HG03097 (cell line): Measurements from ENCODE around the gene SRSF4.
"Not testable (repeated sequence)": the region's sequence is repeated elsewhere in the genome, so short reads cannot be mapped to it uniquely, and the experiment has no call there.

Source experiments
- ATAC-seq: cut with Tn5 transposase; IDR thresholded peaks from one replicate; pipeline ENCODE4 v1.9.1; 2021; ENCODE audit not compliant: unreplicated experiment, low FRiP score

SRSF4 gene

DNA sequence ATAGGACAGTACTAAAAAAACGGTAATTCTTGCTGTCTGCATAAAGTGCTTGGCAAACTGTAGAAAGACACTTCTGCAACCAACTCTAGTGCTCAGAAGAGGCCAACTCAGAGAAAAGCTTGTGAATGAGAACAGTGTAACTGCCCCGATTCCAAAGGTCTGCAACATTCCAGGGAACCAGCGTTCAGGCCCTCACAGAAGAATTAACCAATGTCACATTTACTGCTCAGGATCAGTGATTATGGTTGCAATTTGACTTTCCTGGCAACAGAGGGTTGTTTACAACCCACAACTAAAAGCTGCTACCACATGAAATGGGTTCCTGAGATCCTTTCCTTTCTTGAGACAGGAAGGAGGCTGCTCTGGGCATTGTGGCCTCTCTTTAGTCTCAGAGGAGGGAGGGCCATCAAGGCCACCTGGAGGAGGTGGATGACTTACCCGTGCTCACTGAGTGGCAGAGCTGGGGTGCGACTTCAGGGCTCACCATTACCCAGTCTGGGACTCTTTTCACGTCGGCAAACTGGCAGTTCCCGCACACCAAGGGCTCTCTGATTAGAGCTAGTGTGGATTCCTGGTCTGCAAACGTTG lies 15.3 kb downstream of the SRSF4 start:
- ATAC-seq, result no peak

DNA sequence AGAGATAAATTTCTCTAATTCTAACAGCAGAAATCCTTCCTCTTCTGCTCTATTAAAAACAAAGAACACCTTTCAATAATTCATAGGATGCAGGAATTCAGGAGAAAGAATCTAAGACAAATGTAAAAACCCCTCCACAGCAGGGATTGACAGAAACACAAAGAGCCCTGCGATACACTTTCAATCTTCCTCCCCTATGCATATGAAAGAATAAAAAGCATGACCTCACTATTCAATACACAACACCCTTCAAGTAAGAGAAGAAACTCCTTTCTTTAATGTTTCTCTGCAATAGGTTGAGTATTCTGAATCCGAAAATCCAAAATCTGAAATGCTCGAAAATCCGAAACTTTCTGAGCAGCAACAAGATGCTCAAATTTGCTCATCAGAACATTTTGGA lies 17.1 kb downstream of the SRSF4 start:
- no peak for ATAC-seq

DNA sequence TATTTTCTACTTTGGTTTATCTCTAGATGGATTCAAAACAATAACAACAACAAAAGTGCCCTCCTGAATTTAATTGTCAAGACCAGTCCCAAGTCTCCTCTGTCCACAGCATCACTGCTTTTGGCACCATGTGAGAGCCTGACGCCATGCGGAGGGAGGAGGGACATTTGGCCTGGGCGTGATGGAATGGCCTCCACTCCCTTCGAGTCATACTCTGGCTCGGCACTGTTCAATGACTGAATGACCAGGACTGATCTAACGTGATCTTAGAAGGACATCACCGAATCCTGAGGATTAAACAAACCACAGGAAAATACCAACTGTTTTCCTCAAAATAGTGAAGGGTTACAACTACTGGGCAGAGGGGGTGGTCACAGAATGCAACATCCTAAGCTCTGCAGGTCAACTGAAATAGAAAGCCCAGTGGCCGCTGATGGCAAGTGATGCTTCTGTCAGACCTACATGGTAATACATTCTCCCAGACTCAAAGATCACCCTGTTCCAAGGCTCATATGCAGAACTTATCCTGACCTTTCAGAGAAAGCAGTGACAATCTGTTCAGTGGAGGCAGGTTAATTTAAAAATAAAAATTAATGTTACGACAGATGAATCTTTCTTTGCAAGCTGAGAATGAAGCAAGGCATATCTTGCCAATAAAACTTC lies 19.1 kb downstream of the SRSF4 start:
- ATAC-seq, result no peak

DNA sequence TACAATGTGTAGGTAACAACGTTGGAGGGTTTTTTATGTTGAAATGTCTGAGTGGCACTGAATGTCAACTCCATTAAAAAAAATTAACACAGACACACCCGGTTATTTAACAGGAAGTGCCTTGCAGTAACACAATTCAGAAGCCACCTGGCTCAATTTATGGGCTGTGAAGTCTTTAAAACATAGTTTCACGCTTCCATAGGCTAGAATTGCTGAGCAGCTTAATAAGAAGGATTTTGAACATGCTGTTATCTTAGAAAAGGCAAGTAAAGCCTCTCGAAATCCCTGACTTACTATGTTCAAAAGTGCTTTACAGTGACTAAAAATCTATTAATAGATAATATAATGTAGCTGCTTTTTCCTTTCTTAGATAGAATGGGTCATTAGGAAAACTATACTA lies 19.7 kb downstream of the SRSF4 start:
- no peak for ATAC-seq

DNA sequence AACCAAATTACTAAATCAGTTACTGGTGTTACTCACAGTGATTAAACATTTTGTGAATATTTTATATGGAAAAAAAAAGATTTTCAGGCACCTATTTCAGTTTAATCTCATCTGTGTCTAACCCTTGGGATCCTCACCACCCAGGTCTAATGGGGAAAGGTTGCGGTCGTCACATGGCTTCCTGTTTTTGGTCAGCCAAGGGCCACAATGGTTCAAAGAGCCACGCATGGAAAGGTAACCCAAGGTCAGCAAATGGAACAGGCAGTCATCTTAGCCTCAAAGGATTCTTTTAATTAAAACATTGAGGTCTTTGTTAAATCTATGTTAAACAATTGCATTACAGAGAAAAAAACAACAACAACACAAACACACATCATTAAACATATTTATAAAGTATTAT lies 21.9 kb downstream of the SRSF4 start:
- ATAC-seq, result no peak

DNA sequence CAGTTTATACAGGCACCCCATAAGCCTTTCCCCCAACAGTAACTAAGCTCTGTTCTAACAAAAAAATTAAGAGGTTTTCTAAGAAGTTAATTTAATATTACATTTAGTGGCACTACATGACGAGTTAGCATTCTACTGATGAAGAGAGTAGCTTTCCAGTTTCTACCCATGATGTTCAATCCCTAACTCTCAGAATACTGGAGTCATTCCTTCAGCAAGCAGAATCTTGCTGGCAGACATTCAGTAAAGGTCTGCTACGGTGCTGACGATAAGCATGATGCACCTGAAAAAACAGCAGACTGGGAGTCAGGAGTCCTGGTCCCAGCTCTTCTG lies 24.5 kb downstream of the SRSF4 start:
- ATAC-seq, result no peak

DNA sequence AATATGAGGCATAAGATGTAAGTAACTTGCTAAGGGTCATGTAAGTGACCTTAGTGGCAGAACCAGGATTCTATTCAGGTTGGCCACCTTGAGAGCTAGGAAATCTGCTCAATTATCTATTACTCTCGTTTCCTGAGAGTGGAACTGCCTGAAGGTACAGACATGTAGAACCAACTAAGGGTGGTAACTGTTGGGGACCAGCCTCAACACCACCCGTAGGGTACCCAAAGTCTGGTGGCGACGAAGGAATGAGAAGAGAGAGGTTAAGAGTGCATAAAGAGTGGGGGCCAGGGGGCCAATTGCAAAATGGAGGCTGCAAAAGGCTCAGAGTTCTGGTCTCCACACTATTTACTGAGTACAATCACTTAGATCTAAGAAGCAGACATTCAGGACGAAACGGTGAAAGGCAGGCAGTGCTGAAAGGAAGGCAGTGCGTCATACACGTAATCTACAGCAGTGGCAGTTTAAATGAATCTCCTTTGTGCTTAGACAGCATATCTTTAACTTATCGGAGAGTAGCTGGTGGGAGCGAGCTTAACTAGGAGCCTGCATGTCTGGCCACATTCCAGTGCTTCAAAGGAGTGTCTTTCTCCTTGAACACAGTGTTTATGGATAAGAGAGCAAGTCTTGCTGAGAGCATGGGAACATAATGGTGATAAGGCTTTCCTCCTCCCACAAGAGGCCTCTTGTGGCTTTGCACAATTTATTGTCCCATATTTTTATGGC lies 25.0 kb downstream of the SRSF4 start:
- no peak for ATAC-seq

DNA sequence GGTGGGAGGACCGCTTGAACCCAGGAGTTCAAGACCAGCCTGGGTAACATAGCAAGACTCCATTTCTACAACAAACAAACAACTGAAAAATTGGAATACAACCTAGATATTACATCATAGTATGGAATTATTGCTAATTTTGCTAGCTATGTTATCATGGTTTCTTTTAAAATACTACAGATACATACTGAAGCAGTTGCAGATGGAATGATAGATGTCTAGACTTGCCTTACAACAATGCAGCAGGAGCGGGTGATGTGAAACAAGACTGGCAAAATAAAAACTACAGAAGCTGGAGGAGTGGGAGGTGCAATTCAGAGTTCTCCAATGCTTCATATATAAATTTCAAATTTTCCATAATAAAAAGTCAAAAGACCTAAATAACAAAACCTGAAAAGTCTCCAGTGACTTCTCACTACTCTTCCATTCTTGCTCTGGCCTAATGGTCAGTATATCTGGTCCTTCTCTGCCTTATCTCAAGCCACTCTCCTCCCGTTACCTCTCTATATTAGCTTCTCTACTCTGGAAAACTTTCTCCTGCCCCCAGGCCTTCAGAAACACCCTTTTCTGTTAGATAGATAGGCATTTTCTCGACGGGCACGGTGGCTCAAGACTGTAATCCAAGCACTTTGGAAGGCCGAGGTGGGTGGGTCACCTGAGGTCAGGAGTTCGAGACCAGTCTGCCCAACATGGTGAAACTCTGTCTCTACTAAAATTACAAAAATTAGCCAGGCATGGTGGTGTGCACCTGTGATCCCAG lies 29.5 kb downstream of the SRSF4 start:
- no peak for ATAC-seq

DNA sequence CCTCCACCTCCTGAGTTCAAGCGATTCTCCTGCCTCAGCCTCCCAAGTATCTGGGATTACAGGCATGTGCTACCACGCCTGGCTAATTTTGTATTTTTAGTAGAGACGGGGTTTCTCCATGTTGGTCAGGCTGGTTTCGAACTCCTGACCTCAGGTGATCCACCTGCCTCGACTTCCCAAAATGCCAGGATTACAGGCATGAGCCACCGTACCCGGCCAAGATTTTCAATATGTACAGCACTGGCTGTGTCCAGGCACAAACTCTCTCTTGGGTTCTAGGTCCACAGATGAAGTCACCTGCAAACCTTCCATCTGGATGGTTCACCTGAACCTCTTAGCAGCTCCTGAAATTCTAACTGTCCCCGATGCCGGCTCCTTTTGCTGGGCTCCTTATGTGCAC lies 31.4 kb downstream of the SRSF4 start:
- not testable (repeated sequence) for ATAC-seq

DNA sequence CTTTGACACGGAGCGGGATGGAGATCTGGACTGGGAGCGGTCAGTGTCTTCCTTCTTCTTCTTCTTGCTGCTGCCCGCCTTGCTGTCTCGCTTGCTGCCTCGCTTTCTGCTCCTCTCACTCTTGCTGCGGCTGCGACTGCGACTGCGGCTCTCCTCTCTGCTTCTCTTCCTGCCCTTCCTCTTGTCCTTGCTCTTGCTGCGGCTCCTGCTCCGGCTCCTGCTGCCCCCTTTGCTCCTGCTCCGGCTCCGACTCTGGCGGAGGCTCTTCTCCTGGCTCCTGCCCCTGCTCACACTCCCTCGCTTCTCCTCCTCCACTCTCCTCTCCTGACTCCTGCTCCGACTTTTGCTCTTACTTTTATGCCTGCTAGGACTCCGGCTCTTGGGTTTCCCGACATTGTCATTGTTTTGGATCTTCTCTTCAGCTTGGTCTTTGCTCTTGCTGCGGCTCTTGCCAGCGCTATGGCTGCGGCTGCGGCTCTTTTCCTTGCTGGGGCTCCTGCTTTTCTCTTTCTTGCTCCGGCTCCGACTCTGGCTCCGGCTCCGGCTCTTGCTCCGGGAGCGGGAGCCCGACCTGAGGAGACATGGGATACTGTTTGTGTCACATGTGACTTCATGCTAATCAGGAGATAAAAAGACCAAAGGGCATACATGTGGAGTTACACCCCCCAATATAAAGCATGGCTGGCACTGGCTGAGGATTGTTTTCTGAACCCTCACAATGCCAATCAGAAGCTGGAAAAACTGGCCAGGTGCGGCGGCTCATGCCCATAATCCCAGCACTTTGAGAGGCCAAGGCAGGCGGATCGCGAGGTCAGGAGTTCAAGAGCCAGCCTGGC lies 32.8 kb downstream of the SRSF4 start:
- no peak for ATAC-seq

DNA sequence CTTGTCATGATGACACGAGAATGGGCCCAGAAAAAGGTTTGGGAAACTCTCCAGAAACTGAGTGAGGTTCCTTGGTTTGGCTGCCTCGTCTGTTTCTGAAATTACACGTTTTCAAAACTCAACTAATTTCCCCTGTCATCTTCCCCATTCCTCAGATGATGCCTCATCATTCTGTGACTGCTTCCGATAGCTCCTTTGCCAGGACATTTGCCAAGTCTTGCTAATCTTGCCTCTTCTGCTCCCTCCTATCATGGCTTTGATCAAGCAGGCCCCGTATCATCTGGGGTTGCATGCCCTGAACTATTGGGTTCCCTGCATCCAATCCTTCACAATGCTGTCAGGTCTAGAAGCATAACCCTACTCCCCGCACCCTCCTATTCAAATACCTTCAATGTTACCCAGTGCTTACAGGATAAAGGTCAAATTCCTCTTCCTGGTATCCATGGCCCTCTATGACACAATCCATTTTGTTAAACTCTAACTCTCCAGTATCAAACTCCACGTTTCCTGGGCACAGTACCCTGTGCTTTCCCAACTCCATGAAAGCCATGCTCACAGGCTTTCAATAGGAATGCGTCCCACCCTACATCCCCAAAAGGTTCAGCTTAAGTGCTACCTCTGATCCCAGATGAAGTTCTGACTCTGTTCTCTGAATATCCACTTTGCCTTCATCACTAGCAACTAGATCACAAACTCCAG lies 35.8 kb downstream of the SRSF4 start:
- no peak for ATAC-seq

DNA sequence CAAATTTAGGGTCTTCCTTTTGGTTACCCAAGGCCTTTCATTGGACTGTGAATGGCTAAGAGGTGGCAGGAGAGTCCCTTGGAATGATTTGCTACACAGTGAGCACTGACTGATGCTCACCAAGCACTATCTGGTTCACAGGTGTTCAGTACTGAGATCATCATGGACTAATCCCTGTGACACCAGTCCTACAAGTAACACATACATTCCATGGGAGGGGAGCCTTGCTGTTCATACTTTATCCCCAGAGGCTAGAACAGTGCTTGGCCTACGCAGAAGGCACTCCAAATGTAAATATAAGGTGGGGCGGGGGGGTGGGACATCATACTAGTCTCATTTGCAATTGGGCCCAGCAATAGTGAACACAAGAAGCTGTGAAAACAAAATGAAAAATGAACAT lies 37.5 kb downstream of the SRSF4 start:
- ATAC-seq, result no peak

DNA sequence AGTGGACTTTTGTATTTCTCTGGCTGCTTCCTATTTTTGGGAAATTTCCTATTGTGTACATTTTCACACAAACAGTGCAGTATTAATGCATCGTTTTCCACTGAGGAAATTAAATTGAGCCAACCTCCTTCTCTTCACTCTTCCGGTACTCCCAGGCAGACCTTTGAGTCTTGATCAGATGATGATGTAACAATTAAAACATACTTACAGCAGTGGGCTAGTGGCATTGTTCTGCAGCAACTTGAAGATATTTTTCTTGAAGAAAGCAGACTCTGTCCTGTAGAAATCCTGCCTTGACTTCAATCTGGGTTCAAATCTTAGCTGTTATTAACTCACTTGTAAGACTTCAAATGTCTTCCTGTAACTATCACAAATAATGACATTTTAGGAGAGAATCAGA lies 39.0 kb downstream of the SRSF4 start:
- ATAC-seq, result no peak

DNA sequence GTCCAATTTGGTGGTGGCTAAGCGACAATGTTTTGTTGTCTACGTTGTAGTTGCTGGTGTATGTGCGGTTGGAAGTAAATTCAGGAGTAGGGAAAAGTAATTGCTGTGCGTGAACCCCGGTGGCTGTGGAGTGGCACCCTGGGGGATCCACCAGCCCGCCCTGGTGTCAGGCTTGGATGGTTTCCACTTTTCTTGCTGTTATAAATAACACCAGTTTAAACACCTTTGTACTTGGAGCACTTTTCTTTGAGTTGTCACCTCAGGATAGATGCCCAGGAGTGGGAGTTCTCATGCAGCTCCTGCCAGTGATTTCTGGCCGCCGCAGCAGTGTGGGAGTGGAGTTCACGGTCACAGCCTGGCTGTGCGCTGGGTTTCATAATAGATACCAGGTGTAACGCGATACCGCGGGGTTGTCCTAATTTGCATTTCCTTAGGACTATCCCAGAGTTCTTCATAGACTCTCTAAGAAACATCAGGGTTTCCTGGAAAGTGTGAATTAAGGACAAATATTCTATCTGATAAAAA lies 45.2 kb downstream of the SRSF4 start:
- ATAC-seq, result no peak

DNA sequence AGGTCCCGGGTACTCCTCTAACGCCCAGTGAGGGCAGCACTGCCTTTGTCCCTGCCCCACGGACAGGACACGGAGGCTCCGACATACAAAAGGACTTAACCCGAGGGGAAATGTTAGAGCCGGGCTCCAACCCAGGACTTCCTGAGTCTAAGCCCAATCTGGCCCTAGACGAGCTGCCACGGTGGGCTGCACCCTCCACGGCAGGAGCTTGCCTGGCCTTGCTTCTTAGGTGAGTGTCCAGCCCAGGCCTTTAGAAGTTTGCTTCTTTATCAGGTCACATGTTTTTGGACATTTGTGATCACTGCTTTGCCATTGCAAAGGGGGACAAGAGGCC lies 47.0 kb downstream of the SRSF4 start:
- no peak for ATAC-seq

DNA sequence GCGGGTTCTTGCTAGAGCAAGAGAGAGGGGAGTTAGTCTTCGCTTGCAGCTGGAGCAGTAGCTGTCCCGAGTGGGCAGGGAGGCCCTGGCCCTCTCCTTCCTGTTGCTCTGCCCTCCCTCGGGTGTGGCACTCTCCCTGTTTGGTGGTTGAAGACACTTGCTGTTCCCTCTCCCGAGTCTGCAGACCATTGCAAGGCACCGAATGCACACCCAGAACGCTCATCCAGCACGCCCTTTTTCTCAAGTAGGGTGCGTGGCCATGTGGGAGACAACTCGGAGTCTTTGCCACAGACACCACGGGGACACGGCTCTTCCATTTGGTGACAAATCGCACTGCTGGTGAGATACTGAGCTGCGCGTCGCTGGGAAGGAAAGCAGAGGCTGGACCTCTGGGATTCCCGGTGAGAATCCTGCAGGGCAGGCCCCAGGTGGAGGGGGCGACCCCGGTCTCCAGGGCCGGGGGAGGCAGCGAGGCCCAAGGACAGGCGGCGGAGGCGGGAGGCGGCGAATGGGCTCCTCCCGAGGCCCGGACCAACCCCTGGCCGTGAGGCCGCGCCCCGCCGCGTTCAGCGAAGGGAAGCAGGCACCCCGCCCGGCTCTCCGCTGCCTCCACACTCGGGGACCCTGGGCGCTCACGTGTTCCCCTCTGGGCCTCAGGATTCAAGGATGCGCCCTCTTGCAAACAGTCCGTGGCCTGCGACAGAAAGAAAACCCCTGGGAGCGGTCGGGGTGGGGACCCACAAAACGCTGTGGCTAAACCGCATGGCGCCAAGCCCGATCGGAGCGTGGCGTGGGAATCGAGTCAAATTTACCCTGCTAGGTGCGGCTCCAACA lies 47.6 kb downstream of the SRSF4 start:
- no peak for ATAC-seq

DNA sequence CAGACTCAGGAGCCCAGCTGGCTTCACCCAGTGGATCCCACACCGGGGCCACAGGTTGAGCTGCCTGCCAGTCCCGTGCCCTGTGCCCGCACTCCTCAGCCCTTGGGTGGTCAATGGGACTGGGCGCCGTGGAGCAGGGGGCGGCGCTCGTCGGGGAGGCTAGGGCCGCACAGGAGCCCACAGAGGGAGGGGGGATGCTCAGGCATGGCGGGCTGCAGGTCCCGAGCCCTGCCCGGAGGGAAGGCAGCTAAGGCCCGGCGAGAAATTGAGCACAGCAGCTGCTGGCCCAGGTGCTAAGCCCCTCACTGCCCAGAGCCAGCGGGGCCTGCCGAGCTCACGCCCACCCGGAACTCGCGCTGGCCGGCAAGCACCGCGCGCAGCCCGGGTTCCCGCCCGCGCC lies 50.6 kb downstream of the SRSF4 start:
- not testable (repeated sequence) for ATAC-seq

DNA sequence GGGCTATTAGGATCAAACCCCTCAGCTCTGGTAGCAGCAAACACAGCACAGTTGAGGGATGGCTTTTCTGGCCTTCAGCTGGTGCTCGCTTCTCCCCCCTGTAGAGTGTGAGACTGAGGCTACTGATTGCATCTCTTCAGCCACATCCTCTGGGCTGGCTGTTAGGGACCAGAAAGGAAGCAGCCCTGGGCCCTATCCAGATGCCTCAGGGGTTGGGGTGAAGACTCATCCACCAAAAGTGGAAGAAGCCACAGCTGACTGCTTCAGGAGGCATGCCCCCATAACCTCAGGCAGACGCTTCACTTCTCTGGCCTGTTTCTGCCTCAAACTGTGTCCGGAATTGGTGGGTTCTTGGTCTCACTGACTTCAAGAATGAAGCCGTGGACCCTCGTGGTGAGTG lies 51.8 kb downstream of the SRSF4 start:
- no peak for ATAC-seq

DNA sequence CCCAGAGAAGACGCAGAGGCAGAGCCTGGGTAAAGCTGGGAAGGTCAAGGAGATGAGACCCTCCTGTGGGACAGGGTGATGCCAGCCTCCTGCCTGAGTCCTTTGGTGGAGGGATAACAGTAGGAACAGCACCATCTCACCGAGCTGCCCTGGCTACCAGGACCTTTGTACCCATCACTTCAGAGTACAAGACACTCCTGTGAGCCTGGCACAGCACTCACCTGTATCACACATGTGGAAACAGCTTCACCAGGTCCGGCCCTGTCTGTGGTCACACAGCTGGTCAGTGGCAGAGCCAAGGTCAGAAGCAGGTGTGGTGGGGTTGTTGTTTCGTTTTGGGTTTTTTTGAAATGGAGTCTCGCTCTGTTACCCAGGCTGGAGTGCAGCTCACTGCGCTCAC lies 53.0 kb downstream of the SRSF4 start:
- ATAC-seq, result no peak
